ENCODE results near the gene SUDS3. TPM values are rescaled to one million over a fixed set of nuclear protein-coding genes. Genes with fewer than 3 reads are reported as not detected.

The SUDS3 gene
- total and polyA plus RNA-seq, 2 experiments from 2014 or later: 53.0 to 77.1 TPM

DNA sequence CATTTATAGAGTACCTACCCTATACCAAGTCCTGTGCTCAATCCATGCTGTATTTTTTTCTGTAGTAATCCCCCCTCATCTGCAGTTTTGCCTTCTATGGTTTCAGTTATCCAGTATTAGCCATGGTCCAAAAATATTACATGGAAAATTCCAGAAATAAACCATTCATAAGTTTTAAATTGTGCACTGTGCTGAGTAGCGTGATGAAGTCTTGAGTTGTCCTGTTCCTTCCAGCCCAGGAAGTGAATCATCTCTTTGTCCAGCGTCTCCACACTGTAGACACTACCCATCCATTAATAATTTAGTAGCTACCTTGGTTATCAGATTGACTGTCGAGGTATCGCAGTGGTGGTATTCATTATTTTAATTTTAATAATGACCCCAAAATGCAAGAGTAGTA is 54.2 kb downstream of the SUDS3 start:
- no peak overlapping the region for H3K27ac ChIP-seq (ENCODE audit: low read depth)
- H3K4me3 ChIP-seq: no peak overlapping the region
- no peaks in the 10 kb centered on the region for H4K20me1 ChIP-seq (replicated peaks; ENCODE audit: insufficient read depth)
- DNase-seq (ENCODE audit: low spot score) (no peak), ATAC-seq (no peak)
- H2AFZ ChIP-seq: no peak overlapping the region
- H3K36me3 ChIP-seq (ENCODE audit: insufficient read depth): no peaks in the 10 kb centered on the region
- no peaks in the 10 kb centered on the region for H3K9me3 Mint-ChIP-seq
- TF ChIP-seq EZH2phosphoT487 (IDR thresholded peaks at IDR 0.05; ENCODE audit: unreplicated experiment): no peak
- TF ChIP-seq NANOG (IDR thresholded peaks at IDR 0.05; ENCODE audit: borderline replicate concordance): no peak
- TF ChIP-seq, protein P1, sequence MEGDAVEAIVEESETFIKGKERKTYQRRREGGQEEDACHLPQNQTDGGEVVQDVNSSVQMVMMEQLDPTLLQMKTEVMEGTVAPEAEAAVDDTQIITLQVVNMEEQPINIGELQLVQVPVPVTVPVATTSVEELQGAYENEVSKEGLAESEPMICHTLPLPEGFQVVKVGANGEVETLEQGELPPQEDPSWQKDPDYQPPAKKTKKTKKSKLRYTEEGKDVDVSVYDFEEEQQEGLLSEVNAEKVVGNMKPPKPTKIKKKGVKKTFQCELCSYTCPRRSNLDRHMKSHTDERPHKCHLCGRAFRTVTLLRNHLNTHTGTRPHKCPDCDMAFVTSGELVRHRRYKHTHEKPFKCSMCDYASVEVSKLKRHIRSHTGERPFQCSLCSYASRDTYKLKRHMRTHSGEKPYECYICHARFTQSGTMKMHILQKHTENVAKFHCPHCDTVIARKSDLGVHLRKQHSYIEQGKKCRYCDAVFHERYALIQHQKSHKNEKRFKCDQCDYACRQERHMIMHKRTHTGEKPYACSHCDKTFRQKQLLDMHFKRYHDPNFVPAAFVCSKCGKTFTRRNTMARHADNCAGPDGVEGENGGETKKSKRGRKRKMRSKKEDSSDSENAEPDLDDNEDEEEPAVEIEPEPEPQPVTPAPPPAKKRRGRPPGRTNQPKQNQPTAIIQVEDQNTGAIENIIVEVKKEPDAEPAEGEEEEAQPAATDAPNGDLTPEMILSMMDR (conservative IDR thresholded peaks at IDR 0.05; ENCODE audit: low read depth in 2 of 2): no peak
- TF ChIP-seq EZH2 (IDR thresholded peaks at IDR 0.05; ENCODE audit: low read depth, unreplicated experiment): no peak
- no peak for TF ChIP-seq POLR2AphosphoS5 (IDR thresholded peaks at IDR 0.05; ENCODE audit: low read depth)
- TF ChIP-seq, protein P2, sequence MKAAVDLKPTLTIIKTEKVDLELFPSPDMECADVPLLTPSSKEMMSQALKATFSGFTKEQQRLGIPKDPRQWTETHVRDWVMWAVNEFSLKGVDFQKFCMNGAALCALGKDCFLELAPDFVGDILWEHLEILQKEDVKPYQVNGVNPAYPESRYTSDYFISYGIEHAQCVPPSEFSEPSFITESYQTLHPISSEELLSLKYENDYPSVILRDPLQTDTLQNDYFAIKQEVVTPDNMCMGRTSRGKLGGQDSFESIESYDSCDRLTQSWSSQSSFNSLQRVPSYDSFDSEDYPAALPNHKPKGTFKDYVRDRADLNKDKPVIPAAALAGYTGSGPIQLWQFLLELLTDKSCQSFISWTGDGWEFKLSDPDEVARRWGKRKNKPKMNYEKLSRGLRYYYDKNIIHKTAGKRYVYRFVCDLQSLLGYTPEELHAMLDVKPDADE (IDR thresholded peaks at IDR 0.05): no peak
- no peak for TF ChIP-seq ZNF331 (CRISPR knock-in tag; IDR thresholded peaks at IDR 0.05; ENCODE audit: low read depth)
- no peak for TF ChIP-seq CREB1 (CRISPR knock-in tag; IDR thresholded peaks at IDR 0.05; ENCODE audit: low read depth)
- TF ChIP-seq, protein P3, sequence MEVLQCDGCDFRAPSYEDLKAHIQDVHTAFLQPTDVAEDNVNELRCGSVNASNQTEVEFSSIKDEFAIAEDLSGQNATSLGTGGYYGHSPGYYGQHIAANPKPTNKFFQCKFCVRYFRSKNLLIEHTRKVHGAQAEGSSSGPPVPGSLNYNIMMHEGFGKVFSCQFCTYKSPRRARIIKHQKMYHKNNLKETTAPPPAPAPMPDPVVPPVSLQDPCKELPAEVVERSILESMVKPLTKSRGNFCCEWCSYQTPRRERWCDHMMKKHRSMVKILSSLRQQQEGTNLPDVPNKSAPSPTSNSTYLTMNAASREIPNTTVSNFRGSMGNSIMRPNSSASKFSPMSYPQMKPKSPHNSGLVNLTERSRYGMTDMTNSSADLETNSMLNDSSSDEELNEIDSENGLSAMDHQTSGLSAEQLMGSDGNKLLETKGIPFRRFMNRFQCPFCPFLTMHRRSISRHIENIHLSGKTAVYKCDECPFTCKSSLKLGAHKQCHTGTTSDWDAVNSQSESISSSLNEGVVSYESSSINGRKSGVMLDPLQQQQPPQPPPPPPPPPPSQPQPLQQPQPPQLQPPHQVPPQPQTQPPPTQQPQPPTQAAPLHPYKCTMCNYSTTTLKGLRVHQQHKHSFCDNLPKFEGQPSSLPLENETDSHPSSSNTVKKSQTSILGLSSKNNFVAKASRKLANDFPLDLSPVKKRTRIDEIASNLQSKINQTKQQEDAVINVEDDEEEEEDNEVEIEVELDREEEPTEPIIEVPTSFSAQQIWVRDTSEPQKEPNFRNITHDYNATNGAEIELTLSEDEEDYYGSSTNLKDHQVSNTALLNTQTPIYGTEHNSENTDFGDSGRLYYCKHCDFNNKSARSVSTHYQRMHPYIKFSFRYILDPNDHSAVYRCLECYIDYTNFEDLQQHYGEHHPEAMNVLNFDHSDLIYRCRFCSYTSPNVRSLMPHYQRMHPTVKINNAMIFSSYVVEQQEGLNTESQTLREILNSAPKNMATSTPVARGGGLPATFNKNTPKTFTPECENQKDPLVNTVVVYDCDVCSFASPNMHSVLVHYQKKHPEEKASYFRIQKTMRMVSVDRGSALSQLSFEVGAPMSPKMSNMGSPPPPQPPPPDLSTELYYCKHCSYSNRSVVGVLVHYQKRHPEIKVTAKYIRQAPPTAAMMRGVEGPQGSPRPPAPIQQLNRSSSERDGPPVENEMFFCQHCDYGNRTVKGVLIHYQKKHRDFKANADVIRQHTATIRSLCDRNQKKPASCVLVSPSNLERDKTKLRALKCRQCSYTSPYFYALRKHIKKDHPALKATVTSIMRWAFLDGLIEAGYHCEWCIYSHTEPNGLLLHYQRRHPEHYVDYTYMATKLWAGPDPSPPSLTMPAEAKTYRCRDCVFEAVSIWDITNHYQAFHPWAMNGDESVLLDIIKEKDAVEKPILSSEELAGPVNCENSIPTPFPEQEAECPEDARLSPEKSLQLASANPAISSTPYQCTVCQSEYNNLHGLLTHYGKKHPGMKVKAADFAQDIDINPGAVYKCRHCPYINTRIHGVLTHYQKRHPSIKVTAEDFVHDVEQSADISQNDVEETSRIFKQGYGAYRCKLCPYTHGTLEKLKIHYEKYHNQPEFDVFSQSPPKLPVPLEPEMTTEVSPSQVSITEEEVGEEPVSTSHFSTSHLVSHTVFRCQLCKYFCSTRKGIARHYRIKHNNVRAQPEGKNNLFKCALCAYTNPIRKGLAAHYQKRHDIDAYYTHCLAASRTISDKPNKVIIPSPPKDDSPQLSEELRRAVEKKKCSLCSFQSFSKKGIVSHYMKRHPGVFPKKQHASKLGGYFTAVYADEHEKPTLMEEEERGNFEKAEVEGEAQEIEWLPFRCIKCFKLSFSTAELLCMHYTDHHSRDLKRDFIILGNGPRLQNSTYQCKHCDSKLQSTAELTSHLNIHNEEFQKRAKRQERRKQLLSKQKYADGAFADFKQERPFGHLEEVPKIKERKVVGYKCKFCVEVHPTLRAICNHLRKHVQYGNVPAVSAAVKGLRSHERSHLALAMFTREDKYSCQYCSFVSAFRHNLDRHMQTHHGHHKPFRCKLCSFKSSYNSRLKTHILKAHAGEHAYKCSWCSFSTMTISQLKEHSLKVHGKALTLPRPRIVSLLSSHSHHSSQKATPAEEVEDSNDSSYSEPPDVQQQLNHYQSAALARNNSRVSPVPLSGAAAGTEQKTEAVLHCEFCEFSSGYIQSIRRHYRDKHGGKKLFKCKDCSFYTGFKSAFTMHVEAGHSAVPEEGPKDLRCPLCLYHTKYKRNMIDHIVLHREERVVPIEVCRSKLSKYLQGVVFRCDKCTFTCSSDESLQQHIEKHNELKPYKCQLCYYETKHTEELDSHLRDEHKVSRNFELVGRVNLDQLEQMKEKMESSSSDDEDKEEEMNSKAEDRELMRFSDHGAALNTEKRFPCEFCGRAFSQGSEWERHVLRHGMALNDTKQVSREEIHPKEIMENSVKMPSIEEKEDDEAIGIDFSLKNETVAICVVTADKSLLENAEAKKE (CRISPR knock-in tag; IDR thresholded peaks at IDR 0.05): no peak
- TF ChIP-seq JUNB (IDR thresholded peaks at IDR 0.05; ENCODE audit: unreplicated experiment): no peak
- TF ChIP-seq ZNF114 (CRISPR knock-in tag; IDR thresholded peaks at IDR 0.05): no peak
- no peak for TF ChIP-seq STAT1 (IDR thresholded peaks at IDR 0.05; ENCODE audit: unreplicated experiment)
- TF ChIP-seq, protein P4, sequence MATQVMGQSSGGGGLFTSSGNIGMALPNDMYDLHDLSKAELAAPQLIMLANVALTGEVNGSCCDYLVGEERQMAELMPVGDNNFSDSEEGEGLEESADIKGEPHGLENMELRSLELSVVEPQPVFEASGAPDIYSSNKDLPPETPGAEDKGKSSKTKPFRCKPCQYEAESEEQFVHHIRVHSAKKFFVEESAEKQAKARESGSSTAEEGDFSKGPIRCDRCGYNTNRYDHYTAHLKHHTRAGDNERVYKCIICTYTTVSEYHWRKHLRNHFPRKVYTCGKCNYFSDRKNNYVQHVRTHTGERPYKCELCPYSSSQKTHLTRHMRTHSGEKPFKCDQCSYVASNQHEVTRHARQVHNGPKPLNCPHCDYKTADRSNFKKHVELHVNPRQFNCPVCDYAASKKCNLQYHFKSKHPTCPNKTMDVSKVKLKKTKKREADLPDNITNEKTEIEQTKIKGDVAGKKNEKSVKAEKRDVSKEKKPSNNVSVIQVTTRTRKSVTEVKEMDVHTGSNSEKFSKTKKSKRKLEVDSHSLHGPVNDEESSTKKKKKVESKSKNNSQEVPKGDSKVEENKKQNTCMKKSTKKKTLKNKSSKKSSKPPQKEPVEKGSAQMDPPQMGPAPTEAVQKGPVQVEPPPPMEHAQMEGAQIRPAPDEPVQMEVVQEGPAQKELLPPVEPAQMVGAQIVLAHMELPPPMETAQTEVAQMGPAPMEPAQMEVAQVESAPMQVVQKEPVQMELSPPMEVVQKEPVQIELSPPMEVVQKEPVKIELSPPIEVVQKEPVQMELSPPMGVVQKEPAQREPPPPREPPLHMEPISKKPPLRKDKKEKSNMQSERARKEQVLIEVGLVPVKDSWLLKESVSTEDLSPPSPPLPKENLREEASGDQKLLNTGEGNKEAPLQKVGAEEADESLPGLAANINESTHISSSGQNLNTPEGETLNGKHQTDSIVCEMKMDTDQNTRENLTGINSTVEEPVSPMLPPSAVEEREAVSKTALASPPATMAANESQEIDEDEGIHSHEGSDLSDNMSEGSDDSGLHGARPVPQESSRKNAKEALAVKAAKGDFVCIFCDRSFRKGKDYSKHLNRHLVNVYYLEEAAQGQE (IDR thresholded peaks at IDR 0.05; ENCODE audit: unreplicated experiment): no peak
- H3K36me3 Mint-ChIP-seq (ENCODE audit: low read depth): peaks cover 4% of the 10 kb centered on the region; the same call in 2 of the 3 replicates
- no peak overlapping the region for H3K27ac Mint-ChIP-seq
- H3F3A ChIP-seq (replicated peaks; ENCODE audit: low read depth): no peaks in the 10 kb centered on the region
- peaks cover 15% of the 10 kb centered on the region; the same call in 2 of the 3 replicates for H3K4me1 Mint-ChIP-seq
- no peak overlapping the region for H3K4me3 Mint-ChIP-seq
- H3K27me3 ChIP-seq (ENCODE audit: insufficient read depth): no peaks in the 10 kb centered on the region
- no peaks in the 10 kb centered on the region; the same call in 1 of the 2 replicates for H3K4me1 ChIP-seq (ENCODE audit: insufficient read depth)
- peaks cover 4% of the 10 kb centered on the region for H3K27me3 Mint-ChIP-seq (ENCODE audit: insufficient read depth, low read depth, poor library complexity)
- no peaks in the 10 kb centered on the region for H3K9me2 ChIP-seq (ENCODE audit: insufficient read depth)
- H3K4me2 ChIP-seq: no peak overlapping the region
- H3K79me2 ChIP-seq (replicated peaks; ENCODE audit: insufficient read depth): no peaks in the 10 kb centered on the region

Data from GM23338 (cell line).